Measurements from ENCODE around the gene ZNF69. TPM values are rescaled to one million over a fixed set of nuclear protein-coding genes. Genes with fewer than 3 reads are reported as not detected.

The ZNF69 gene
- total and polyA plus RNA-seq, 2 of the 4 experiments (the other 2 are of a cell fraction) = 2.7 to 12.0 TPM

- H3K36me3 ChIP-seq (ENCODE audit: control insufficient read depth, insufficient read depth, low read length) = peaks cover 27% of the 10 kb centered on the region
- no peak overlapping the region for H2AK5ac ChIP-seq (ENCODE audit: low read depth, low read length)
- no peak overlapping the region for H3K4me2 ChIP-seq (ENCODE audit: low read depth, low read length)
- no peak for ATAC-seq (ENCODE audit: low read depth)
- peaks cover 0 to 8% of the 10 kb centered on the region in 2 experiments; a peak in 1 of 4 replicates for H3K79me1 ChIP-seq (ENCODE audit: low read depth in 1 of 2, low read length in 2 of 2)
- no CpG with 5 or more reads among the region's 3 CpGs for WGBS, 2 experiments (ENCODE audit: extremely low coverage in 2 of 2, insufficient read length in 1 of 2)
- no peak overlapping the region for H4K8ac ChIP-seq (ENCODE audit: low read depth in 2 of 2, low read length in 2 of 2)
- no peak overlapping the region for H3K56ac ChIP-seq (ENCODE audit: extremely low read depth, insufficient read depth, low read length)
- no peaks in the 10 kb centered on the region for H3K4me1 ChIP-seq (ENCODE audit: control insufficient read depth, insufficient read depth, low read length)
- H4K91ac ChIP-seq (ENCODE audit: insufficient read depth, low read depth, low read length) = no peak overlapping the region
- no peak overlapping the region for H3K23ac ChIP-seq (ENCODE audit: low read depth, low read length)
- no peak overlapping the region for H3K27ac ChIP-seq (ENCODE audit: insufficient read depth, low read length)
- H2AK9ac ChIP-seq (replicated peaks; ENCODE audit: low read depth, low read length, poor library complexity) = no peak overlapping the region
- no peak overlapping the region for H2AFZ ChIP-seq (replicated peaks; ENCODE audit: low read length, poor library complexity)
- intact Hi-C loops (cut with micrococcal nuclease) (no loop called here), dilution Hi-C loops (cut with HindIII; ENCODE audit: low sequenced_read_pairs, unreplicated experiment) (no loop called here), in situ Hi-C loops (cut with MboI; ENCODE audit: low sequenced_read_pairs) (no loop called here)
- no peak overlapping the region for H2BK5ac ChIP-seq (ENCODE audit: low read depth, low read length, poor library complexity, severe bottlenecking)
- no peak overlapping the region for H4K5ac ChIP-seq (ENCODE audit: low read depth, low read length)
- CTCF ChIA-PET = no interaction called here
- H3K18ac ChIP-seq (ENCODE audit: low read depth, low read length) = no peak overlapping the region
- no peaks in the 10 kb centered on the region for H3K9me1 ChIP-seq (ENCODE audit: insufficient read depth, low read length)
- no peak overlapping the region for H2BK15ac ChIP-seq (ENCODE audit: low read depth, low read length)
- no peak overlapping the region for H2BK120ac ChIP-seq (ENCODE audit: low read depth, low read length)
- H3K14ac ChIP-seq (replicated peaks; ENCODE audit: low read depth, low read length) = no peak overlapping the region
- POLR2A ChIA-PET (ENCODE audit: unreplicated experiment) = no interaction called here
- BruUV-seq (replicated peaks) = no TSS peak
- no peak overlapping the region for H3K4ac ChIP-seq (ENCODE audit: low read depth, low read length)
- no peak for DNase-seq
- no peak overlapping the region for H3K4me3 ChIP-seq (ENCODE audit: insufficient read depth, low read depth, low read length)
- H3K27me3 ChIP-seq (ENCODE audit: control insufficient read depth, insufficient read depth, low read length) = no peaks in the 10 kb centered on the region
- no peak overlapping the region for H3K9ac ChIP-seq (ENCODE audit: low read depth, low read length)
- no peaks in the 10 kb centered on the region for H4K20me1 ChIP-seq (ENCODE audit: insufficient read depth, low read length)
- H2BK20ac ChIP-seq (ENCODE audit: low read depth, low read length) = no peak overlapping the region
- TF ChIP-seq CTCF (conservative IDR thresholded peaks at IDR 0.05; ENCODE audit: low read depth, low read length) = no peak
- TF ChIP-seq MAFK (IDR thresholded peaks at IDR 0.05; ENCODE audit: low read depth, low read length) = no peak
- TF ChIP-seq MAZ (IDR thresholded peaks at IDR 0.05; ENCODE audit: borderline replicate concordance, low read depth, low read length) = no peak
- TF ChIP-seq POLR2A (IDR thresholded peaks at IDR 0.05; ENCODE audit: low read depth, low read length) = no peak
- TF ChIP-seq CHD1 (IDR thresholded peaks at IDR 0.05; ENCODE audit: low read depth, low read length) = no peak
- no peak for TF ChIP-seq CEBPB (IDR thresholded peaks at IDR 0.05; ENCODE audit: low read depth, low read length)
- no peak for TF ChIP-seq BHLHE40 (IDR thresholded peaks at IDR 0.05; ENCODE audit: low read depth, low read length)
- no peak for TF ChIP-seq ELK1 (IDR thresholded peaks at IDR 0.05; ENCODE audit: borderline replicate concordance, low read depth, low read length)
- TF ChIP-seq RCOR1 (IDR thresholded peaks at IDR 0.05; ENCODE audit: insufficient replicate concordance, low read length) = no peak
- TF ChIP-seq RAD21 (IDR thresholded peaks at IDR 0.05; ENCODE audit: low read length) = no peak
- no peak for TF ChIP-seq MXI1 (IDR thresholded peaks at IDR 0.05; ENCODE audit: borderline replicate concordance, low read depth, low read length)
- TF ChIP-seq FOS (IDR thresholded peaks at IDR 0.05; ENCODE audit: low read depth, low read length) = no peak
- TF ChIP-seq RFX5 (IDR thresholded peaks at IDR 0.05; ENCODE audit: low read depth, low read length) = no peak
- no peak for TF ChIP-seq USF2 (IDR thresholded peaks at IDR 0.05; ENCODE audit: low read depth, low read length)
- H3K9me3 ChIP-seq (ENCODE audit: control insufficient read depth, insufficient read depth, low read length) = peaks cover 71% of the 10 kb centered on the region
These were observed 14.6 kb downstream of the ZNF69 start for GRCh38 chr19:11902228-11902627.
